Chondrocyte (in vitro differentiated cells): ENCODE data around the gene CELSR2. TPM values are rescaled to one million over a fixed set of nuclear protein-coding genes. Genes with fewer than 3 reads are reported as not detected.

ENCODE experiments used
- DNase-seq: peaks from one replicate; pipeline ENCODE4 v3.0.0; 2021; ENCODE audit warnings: mixed read lengths, low spot score
- H3K27ac Mint-ChIP-seq: one replicate; pipeline ENCODE4 v1.8.0; 2021; ENCODE audit warnings: mild to moderate bottlenecking, moderate library complexity, mixed read lengths; ENCODE audit not compliant: unreplicated experiment
- H3K27me3 Mint-ChIP-seq: 2 replicates; pipeline ENCODE4 v1.8.0; 2021; ENCODE audit warnings: low read depth, mixed read lengths
- H3K36me3 Mint-ChIP-seq: 2 replicates; pipeline ENCODE4 v1.8.0; 2021; ENCODE audit warnings: low read depth, mixed read lengths
- H3K4me1 Mint-ChIP-seq: 2 replicates; pipeline ENCODE4 v1.8.0; 2021; ENCODE audit warnings: low read depth, mild to moderate bottlenecking, mixed read lengths
- H3K4me3 Mint-ChIP-seq: one replicate; pipeline ENCODE4 v1.8.0; 2021; ENCODE audit warnings: mild to moderate bottlenecking, moderate library complexity, mixed read lengths; ENCODE audit not compliant: unreplicated experiment
- H3K9me3 Mint-ChIP-seq: 2 replicates; pipeline ENCODE4 v1.8.0; 2021; ENCODE audit warnings: low read depth, mixed read lengths
- total RNA-seq: library from RNA; stranded (reverse); gene quantifications from 3 replicates; pipeline ENCODE4 v1.2.1, GENCODE V29; 2021
- TF ChIP-seq, protein P1 (sequence below): fragments of 200-600 bp; sonication (generic); IDR thresholded peaks from 2 replicates; pipeline ENCODE4 v1.5.0; 2021; ENCODE audit warnings: antibody characterized with exemption, mild to moderate bottlenecking, moderate library complexity

The CELSR2 gene
- total RNA-seq, 1 donor from 2014 or later, result 10.3 TPM

DNA sequence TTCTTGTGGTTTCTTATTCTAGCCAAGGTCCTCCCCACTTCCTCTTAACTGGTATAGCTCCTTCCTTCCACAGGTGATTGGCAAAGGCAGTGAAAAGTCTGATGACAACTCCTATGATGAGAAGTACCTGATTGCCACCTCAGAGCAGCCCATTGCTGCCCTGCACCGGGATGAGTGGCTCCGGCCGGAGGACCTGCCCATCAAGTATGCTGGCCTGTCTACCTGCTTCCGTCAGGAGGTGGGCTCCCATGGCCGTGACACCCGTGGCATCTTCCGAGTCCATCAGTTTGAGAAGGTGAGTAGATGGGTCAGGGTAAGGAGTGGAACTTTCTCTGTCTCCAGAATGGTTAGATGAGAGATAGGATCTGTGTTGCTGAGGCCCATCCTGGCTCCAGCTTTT, 14.2 kb upstream of the CELSR2 start:
- DNase-seq, result no peak
- H3K36me3 Mint-ChIP-seq, result peaks cover 56% of the 10 kb centered on the region
- no peak overlapping the region for H3K4me3 Mint-ChIP-seq
- TF ChIP-seq, protein P1, sequence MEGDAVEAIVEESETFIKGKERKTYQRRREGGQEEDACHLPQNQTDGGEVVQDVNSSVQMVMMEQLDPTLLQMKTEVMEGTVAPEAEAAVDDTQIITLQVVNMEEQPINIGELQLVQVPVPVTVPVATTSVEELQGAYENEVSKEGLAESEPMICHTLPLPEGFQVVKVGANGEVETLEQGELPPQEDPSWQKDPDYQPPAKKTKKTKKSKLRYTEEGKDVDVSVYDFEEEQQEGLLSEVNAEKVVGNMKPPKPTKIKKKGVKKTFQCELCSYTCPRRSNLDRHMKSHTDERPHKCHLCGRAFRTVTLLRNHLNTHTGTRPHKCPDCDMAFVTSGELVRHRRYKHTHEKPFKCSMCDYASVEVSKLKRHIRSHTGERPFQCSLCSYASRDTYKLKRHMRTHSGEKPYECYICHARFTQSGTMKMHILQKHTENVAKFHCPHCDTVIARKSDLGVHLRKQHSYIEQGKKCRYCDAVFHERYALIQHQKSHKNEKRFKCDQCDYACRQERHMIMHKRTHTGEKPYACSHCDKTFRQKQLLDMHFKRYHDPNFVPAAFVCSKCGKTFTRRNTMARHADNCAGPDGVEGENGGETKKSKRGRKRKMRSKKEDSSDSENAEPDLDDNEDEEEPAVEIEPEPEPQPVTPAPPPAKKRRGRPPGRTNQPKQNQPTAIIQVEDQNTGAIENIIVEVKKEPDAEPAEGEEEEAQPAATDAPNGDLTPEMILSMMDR, result no peak
- no peak overlapping the region for H3K27ac Mint-ChIP-seq
- H3K4me1 Mint-ChIP-seq, result peaks cover 15% of the 10 kb centered on the region
- H3K27me3 Mint-ChIP-seq, result no peaks in the 10 kb centered on the region
- no peaks in the 10 kb centered on the region for H3K9me3 Mint-ChIP-seq

DNA sequence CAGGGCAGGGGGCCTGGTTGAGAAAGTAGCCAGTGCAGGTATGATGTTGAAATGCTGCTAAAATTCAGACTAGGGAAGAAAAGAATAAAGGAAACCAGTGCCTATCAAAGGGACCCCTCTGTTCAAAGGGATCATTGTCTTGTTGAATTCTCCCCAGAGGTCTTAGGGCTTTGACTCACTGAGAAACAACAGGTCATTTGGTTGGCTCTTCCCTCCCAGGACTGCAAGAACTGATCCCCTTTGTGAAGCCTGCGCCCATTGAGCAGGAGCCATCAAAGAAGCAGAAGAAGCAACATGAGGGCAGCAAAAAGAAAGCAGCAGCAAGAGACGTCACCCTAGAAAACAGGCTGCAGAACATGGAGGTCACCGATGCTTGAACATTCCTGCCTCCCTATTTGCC, 11.8 kb upstream of the CELSR2 start:
- Mint-ChIP-seq H3K27me3 (no peaks in the 10 kb centered on the region), H3K4me1 (peaks cover 37% of the 10 kb centered on the region), H3K4me3 (no peak overlapping the region), H3K27ac (peak overlapping the region; percentile 50), H3K9me3 (no peaks in the 10 kb centered on the region), H3K36me3 (peaks cover 41% of the 10 kb centered on the region)
- TF ChIP-seq, protein P1, result no peak
- DNase-seq, result no peak

DNA sequence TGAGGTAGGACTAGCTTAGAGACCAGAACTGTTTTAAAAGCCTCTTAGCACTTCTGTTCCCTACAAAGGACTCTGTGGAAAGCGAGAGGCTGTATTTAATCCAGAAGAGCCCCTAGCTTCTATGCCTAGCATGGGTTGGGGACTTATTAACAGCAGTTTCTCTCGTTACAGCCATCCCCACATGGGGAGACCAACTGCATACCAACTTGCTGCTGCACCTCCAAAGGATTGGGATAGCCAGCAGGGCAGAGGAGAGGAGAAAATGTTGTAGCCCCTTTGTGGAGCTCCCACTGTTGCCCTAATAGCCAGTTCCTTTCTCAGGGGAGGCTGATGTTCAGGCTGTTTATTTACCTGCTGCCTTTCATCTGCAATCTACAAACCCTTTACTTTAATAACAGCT, 11.0 kb upstream of the CELSR2 start:
- TF ChIP-seq, protein P1, result no peak
- Mint-ChIP-seq H3K9me3 (no peaks in the 10 kb centered on the region), H3K4me3 (no peak overlapping the region), H3K27me3 (no peaks in the 10 kb centered on the region), H3K27ac (no peak overlapping the region), H3K36me3 (peaks cover 37% of the 10 kb centered on the region), H3K4me1 (peaks cover 39% of the 10 kb centered on the region)
- no peak for DNase-seq

DNA sequence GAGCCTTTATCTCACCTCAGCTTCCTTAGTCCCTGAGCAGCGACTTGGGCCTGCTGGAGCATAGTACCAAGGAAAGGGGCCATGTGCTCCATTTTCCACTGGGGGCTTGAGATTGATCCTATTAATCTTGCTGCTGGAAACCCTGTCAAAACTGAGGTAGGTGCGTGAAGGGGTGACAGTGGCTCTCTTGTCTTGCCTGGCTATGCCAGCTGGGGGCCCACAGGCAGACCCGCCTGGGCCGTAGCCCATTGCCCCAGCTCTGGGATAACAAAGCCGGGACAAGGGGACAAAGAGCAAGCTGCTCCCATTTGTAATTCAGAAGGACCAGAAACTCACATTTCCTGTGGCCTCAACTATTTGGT, 10.3 kb upstream of the CELSR2 start:
- H3K4me1 Mint-ChIP-seq, result peaks cover 39% of the 10 kb centered on the region
- no peak overlapping the region for H3K27ac Mint-ChIP-seq
- no peaks in the 10 kb centered on the region for H3K9me3 Mint-ChIP-seq
- TF ChIP-seq, protein P1, result no peak
- no peak overlapping the region for H3K4me3 Mint-ChIP-seq
- no peak for DNase-seq
- H3K27me3 Mint-ChIP-seq, result no peaks in the 10 kb centered on the region
- peaks cover 37% of the 10 kb centered on the region for H3K36me3 Mint-ChIP-seq

DNA sequence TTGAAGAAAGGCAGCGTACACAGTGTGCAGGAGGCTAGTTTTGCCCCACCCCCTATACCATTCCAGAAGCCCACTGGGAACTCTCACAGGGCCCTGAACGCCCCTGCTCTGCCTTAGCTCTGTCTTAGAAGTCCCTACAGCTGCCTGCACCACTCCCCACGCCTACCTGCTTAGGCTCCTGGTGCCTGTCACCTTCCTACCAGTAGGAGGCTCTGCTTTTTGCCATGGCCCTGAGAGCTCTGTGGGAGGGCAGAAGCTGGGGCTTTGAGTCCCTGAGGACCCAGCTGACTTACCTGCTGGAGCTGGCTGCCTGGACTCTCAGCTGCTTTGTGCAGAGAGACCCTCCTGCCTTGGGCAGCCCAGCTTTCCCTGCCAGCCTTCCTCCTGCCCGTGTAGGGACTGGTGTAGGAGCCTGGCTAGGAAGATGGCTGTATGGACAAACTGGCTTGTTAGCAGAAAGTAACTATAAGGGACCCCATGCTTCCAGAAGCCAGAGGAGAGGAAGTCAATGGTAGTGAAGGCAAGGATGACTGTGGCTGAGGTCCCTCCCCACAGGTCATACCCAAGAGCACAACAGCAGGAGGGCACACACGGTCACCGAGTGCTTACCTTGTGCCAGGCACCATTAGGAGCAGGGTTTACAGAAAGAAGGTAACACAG, 9.8 kb upstream of the CELSR2 start:
- Mint-ChIP-seq H3K4me1 (peaks cover 39% of the 10 kb centered on the region), H3K4me3 (no peak overlapping the region), H3K9me3 (no peaks in the 10 kb centered on the region), H3K36me3 (peaks cover 34% of the 10 kb centered on the region), H3K27me3 (no peaks in the 10 kb centered on the region), H3K27ac (peak overlapping the region; percentile 45)
- TF ChIP-seq, protein P1, result peak; percentile 73
- DNase-seq, result no peak
